UCSD-AML1 (cell line): ENCODE data around the gene ABCB9.

Experiments
- DNase-seq: peaks from one replicate; lab custom pipeline; 2025; ENCODE audit not compliant: unreplicated experiment; lab: John Stamatoyannopoulos, UW

The ABCB9 gene

GRCh38 chr12:122982963-122983788 is 16.9 kb upstream of the ABCB9 start:
- DNase-seq: no peak

GRCh38 chr12:122982477-122982815 is 16.2 kb upstream of the ABCB9 start:
- no peak for DNase-seq

- DNase-seq: no peak
Measured at GRCh38 chr12:122981587-122982476, 15.6 kb upstream of the ABCB9 start.

- DNase-seq: no peak
Measured at GRCh38 chr12:122981036-122981471, 14.8 kb upstream of the ABCB9 start.

GRCh38 chr12:122980183-122981035 is 14.1 kb upstream of the ABCB9 start, which contains the start of gene ARL6IP4:
TSS of gene ARL6IP4 (plus strand) at chr12:122980681. CDS start at chr12:122981140, 459 bp downstream.
- peak; percentile 75 for DNase-seq

- DNase-seq: no peak
Measured at GRCh38 chr12:122979908-122980182, 13.6 kb upstream of the ABCB9 start.

- DNase-seq: no peak
Measured at GRCh38 chr12:122979001-122979907, 13.0 kb upstream of the ABCB9 start.

GRCh38 chr12:122978507-122978955 is 12.3 kb upstream of the ABCB9 start:
- no peak for DNase-seq

GRCh38 chr12:122977655-122978392 is 11.6 kb upstream of the ABCB9 start:
- DNase-seq: no peak

- DNase-seq: no peak
Measured at GRCh38 chr12:122977153-122977552, 10.9 kb upstream of the ABCB9 start.

- no peak for DNase-seq
Measured at GRCh38 chr12:122976648-122976975, 10.3 kb upstream of the ABCB9 start.

GRCh38 chr12:122975790-122976647 is 9.8 kb upstream of the ABCB9 start:
- DNase-seq: peak; percentile 39

- DNase-seq: peak; percentile 92
Measured at GRCh38 chr12:122974892-122975789, 8.9 kb upstream of the ABCB9 start, which contains the start of gene OGFOD2. TSS of gene OGFOD2 (plus strand) at chr12:122975244. CDS start at chr12:122975252, 8 bp downstream.

GRCh38 chr12:122974274-122974891 is 8.1 kb upstream of the ABCB9 start:
- peak; percentile 97 for DNase-seq

- DNase-seq: no peak
Measured at GRCh38 chr12:122969676-122970075, 3.4 kb upstream of the ABCB9 start.

GRCh38 chr12:122968104-122968503 is 1.8 kb upstream of the ABCB9 start:
- no peak for DNase-seq
